HUDEP-2 (cell line): ENCODE results near the gene VPS26C.

Source experiments
- DNase-seq, 76 experiments: peaks; one replicate each; lab custom pipeline; 2025; ENCODE audit not compliant: unreplicated experiment in 76 of 76; lab: John Stamatoyannopoulos, UW

VPS26C gene

DNA sequence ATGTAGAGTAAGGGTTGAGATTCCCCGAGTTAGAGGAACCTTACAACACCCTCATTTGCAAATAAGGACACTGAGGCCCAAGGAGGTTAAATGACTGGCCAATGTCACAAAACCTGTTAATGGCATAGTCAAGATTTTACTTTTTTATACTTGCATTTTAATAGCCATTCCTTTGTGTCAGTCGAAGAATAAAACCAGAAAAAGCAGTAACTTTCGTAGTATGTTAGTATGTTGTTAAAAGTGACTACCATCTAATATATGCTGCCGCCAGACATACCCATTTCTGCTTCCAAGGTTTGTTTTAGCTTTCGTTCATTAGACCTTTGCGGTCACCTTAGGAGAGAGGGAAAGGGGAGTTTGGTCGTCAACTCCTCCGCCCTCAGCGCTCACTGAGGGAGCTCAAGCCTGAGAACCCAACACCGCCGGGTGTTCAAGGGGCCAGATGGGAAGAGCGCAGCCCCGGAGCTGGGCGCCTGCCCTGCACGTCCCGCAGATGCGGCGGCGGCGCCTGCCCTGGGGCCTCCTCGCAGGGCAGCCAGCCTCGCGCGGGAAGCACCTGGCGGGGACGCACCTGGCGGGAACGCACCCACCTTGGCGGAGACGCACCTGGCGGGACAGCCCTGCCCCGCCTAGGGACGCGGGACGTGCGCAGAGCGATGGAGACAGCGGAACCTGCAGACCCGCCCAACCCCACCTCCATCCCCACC is 466 bp downstream of the VPS26C start:
- DNase-seq = peak in 30 of 76 experiments; percentile 18 to 79 (median 48)

DNA sequence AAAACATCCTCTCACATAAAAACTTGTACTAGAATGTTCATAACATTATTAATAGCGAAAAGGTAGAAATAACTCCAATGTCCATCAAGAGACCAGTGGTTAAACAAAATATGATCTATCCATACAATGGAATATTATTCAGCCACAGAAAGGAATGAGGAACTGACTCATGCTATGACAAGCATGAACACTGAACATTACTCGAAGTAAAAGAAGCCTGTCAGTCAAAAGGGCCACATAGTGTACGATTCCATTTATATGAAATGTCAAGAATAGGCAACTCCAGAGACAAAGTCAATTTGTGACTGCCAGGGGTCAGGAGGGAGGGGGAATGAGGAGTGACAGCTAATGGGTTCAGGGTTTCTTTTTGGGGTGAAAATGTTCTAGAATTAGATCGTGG is 2.3 kb downstream of the VPS26C start:
- DNase-seq = peak in 1 of 76 experiments; percentile 20

DNA sequence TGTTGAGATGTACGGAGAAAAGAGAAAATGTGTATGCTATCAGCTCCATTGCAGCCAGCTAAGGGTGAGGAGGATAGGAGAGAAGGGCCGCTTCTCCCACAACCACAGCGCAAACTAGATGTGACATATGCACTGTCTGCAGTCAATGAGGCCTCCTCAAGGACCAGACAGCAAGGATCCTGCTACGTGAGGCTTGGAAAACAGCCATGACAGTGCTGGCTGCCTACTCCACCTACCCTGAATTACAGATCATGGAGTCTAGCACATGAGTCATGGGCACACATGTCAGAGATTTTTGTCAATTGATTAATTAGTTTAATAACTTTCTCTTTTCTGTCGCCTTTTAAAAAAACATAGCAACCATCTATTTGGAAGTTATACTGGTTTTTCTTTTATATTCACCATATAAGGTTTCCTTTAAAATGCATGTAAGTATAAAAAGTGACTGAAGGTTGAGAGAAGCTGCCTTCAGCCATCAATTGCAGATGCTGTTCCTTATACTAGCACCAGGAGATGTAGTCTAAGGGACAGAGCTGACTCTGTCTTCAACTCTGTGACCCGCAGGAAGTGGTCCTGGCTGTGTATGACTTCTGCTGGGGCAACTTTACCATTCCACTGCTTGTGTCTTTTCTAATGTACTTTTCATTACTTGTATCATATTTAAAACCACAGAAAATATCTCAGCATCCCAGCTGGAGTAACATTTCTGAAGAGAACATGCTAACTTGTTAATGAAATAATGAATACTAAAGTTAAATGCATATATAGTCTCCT is 3.1 kb downstream of the VPS26C start:
- DNase-seq = peak in 23 of 76 experiments; percentile 8 to 59 (median 34)

DNA sequence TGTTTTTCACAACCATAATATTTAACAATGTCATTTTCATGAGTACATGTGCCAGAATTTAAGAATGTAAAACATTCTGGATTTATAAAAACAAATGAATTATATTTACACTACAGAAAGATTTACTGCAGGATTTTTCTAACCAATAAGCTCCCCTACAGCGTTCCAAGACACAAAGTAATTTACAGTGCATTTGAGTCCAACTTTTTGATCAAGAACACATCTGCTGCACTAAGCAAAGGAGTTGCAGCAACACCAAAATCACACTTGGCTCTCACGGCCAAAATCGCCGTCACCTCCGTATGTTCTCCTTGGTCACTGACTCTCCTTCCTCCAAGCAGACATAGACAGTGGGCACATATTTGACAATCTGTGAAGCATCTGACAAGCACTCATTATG is 7.7 kb downstream of the VPS26C start:
- no peak for DNase-seq

DNA sequence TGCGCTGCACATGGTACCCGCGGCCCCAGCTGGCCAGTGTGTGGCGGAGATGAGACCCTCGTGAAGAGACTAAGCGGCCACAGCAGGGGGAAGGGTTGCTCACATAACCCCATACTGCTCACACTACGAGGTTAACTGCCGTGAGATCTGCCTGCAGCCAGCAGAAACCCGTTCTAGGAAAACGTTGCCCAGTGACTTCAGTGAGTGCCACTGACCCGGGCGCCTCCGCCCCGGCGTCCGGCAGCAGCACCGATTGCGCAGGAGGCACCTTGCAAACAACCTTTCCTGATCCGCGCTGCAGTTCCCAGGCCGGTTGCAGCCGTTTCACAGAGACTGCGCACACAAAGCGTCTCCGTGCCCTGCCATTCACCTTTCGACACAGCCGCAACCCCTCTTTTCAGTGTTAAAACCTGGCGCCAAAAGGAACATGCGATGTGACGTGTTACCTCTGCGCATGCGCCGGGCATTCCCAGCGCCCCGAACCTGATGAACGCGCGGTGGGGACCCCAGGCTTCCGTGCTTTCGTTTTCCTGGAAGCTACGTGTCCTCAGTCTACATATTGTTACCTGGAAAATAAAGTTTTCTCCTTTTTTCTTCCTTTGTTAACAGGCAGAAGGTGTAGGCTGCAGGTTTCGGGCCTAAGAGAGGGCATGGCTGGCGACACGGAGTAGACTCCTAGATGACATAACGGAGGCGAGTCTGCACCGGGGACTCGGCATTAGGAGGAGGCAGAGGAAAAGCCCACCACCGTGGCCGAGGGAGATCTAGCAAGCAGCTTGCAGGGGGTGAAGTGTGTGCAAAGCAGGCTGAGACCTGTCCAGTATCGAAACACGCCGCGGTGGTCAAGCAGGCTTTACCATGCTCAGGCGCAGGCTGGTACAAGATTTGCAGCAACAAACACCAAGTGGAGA is 8.9 kb downstream of the VPS26C start:
- peak in 74 of 76 experiments; percentile 36 to 98 (median 76) for DNase-seq

DNA sequence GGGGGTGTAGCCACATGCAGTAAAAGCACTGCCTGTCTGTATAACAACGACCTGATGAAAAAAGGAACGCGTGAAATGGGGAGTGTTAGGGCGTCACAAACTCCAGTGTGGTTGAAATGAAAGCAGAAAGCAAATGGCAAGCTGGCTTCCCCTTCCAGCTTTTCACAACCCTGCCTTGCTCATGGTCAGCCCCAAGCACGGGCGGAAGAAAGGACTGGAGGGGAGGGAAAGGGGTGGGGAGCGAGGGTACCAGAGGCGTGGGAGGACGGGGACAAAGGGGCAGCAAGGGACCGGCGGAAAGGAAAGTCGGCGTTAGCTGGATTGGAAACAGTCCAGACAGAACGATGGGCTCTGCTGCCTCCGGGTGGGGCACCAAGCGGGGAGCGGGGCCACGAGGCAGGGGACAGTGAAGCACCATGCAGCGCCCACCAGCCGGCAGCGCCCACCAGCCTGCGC is 9.6 kb downstream of the VPS26C start:
- DNase-seq = peak in 67 of 76 experiments; percentile 23 to 97 (median 69)

DNA sequence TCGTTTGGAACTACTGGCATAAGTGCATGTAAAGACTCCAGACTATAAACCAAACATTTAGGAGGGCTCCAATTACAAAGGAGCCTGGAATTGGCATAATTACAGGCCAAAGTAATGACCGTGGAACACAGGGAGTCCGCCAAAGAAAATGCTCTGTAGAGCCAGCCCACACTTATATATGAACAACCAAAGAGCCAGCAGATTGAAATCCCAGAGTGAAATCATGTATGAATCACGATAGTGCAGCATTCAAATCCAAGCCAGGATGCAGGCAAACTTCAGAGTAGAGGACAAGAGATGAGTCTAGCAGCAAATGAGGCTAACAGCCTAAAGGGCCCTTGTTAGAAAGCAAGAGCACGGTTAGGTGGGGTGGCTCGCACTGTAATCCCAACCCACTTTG is 13.1 kb downstream of the VPS26C start:
- no peak for DNase-seq

DNA sequence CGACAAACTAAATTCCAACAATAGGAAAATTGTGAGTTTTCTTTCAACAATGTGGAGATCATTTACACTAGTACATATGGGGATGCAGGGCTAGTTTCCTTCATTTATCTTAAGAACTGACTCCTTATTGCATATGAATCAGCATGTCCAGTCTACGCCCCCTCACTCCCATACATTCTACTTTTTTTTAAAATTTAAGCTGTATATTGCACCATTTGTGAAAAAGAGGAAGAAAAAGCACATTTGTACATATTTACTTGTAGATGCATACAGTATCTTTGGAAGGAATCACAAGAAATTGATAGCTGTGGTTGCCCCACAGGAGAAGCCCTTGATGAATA is 15.9 kb downstream of the VPS26C start:
- peak in 1 of 76 experiments; percentile 18 for DNase-seq

DNA sequence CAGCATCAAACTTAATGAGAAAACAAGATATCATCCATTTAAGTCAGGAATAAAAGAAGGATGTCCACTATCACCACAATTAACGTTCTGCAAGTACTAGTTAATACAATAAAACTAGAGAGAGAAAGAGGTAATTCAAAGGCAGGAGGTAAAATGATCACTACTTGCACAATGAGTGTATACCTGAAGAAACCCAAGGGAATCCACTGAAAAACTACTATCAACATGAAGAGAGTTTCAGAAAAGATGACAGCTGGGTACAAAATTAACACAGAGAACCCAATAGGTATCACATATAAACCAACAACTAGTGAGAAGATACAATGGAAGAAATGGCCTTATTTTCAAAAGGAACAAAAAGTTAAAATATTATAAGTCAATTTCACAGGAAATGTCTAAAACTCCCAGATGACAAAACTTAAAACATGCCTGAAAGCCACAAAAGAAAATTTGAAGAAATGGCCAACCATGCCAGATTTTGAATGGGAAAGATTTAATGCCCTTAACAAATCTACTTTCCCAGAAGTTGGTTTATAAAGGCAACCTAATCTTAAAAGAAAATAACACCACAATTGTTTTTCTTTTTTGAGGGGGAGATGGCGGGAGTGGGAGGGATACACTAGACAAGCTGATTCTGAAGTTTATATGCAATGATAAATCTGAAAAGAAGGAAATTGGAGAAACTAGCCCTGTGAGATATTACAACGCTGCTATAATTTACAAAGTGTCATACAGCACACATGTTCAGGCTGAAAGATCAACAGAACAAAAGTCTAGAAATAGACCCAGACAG is 17.8 kb downstream of the VPS26C start:
- DNase-seq = no peak

DNA sequence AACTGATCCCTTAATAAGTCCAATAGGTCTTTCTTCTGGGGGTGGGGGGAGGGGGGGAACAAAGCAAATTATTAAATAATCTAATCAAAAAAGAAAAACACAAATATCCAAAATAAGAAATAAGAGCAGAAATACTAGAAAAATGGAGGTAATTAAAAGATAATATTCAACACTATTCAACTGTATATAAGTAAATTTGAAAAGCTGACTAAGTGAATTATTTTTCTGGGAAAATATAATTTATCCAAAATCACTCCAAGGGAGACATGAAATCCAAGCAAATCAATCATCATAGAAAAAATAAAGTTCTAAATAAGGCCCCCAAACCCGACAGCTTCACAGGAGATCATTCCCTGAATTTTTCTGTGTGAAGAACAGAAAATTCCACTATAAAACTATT is 18.8 kb downstream of the VPS26C start:
- DNase-seq = no peak

DNA sequence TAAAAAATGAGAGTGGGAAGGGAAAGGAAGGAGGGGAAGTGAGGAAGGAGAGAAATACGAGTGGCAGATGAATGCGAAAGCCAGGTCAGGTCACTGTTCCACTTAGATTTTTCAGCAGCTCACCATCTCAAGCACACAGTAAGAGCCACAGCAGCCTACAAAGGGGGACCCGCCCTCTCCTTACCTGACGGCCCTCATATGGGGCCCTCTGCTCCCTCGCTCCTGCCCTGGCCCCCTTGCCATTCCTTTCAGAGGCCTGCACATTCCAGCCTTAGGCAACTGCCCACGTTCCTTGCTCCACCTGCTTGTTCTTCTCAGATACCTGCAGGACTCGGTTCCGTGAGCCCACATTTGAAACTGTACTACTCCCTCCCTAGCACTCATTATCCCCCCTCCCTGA is 22.0 kb downstream of the VPS26C start:
- DNase-seq = no peak

DNA sequence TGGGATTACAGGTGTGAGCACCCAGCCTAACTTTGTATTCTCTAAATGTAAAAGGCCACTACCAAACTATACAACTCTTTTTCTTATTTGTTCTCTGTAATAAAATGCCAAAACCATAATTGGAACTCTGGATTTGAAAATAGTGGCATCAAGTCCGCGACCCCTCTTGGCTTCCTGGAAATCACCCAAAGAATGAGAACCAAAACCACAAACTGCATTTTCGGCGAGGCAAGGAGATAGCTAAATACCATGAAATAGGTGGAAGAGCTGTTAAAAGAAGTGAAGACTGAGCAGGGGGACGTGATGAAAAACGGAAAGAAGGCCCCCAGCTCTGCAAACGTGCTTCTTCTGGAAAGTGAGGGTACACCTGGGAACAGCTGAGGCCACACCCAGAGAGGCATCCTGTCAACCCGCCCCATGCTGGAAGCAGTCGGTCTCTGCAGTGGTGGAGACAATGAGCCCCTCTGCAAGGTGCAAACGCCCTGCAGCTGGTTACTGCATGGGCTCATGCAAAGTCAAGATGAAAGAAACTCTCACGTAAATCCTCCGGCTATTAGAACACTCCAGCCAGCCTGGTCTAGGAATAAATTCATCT is 22.5 kb downstream of the VPS26C start:
- DNase-seq = no peak

DNA sequence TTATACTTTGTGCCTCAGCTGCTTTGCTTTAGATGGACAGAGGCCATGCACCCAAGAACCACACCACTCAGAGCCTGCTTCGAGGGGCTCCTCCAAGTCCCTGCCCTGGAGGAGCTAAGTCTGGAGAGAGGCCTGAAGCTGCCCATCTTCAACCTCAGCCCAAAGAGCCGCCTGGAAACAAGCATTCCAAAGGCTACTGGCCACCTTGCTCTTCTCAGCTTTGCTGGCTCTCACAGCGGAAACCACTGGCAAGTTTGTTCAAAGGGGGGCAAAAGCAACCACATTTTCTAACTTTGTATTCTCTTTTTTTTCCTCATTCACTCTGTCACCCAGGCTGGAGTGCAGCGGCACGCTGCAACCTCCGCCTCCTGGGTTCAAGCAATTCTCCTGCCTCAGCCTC is 23.2 kb downstream of the VPS26C start:
- DNase-seq = no peak

DNA sequence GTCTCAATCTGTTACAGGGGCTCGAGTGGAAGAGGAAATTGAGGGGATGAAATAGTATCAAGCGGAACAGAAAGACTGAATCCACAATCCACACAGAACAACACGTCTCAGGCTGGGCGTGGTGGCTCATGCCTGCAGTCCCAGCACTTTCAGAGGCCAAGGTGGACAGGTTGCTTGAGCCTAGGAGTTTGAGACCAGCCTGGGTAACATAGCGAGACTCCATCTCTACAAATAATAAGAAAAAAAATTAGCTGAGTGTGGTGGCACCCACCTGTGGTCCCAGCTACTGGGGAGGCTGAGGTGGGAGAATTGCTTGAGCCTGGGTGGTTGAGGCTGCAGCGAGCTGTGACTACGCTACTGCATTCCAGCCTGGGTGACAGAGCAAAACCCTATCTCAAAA is 25.7 kb downstream of the VPS26C start:
- DNase-seq = no peak

DNA sequence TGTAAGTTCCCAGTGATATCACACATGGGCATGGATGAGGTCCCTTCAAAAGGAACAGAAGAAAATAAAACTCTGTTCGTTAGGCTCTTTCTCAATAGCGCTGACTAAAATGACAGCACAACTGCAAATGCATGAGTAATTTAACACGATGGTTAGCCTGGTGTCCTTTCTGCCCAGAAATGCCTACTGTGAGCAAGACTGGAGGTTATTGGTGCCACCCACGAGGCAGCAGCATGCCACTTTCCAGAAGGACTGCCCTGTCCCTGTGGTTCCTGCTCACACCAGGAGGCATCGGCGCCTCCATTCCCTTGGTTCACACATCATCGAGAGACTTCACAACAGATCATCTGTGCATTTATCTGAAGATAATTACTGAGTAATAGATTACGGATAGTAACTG is 26.2 kb downstream of the VPS26C start:
- no peak for DNase-seq

DNA sequence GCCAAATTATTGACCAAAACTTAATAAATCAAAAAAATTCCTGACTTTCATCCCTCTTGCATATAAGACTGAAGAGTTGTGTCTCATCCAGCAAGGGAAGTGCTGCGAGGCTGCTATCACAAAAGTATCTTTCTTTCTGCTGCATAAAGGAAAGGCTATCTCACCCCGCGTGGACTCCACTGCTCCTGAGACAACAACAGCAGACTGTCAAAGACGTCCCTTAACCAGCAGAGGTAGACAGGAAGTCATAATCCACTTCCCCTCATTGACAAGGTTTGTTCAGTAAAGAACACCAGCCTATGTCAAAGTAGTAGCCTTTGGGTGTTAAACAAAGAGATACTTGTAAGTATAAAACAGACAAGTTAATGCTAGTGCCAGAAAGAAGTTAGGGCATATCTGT is 29.4 kb downstream of the VPS26C start:
- no peak for DNase-seq

DNA sequence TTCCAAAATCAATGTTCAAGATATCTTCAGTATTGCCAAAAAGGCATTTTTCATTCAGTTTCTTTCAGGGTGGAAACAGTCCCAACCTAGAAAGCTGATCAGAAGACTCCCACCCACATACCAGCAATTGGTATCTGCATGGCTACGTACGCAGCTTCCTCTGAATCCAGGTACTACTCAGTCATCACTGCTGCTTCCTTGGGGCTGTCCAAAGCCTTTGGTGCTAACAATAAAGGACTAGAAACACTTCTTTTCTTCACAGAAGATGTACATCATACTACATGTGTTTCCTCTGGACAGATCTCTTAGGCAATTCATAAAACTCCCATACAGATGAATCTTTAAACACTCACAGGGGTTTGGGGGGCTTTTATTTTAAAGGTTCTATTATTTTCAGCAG is 29.8 kb downstream of the VPS26C start:
- no peak for DNase-seq

DNA sequence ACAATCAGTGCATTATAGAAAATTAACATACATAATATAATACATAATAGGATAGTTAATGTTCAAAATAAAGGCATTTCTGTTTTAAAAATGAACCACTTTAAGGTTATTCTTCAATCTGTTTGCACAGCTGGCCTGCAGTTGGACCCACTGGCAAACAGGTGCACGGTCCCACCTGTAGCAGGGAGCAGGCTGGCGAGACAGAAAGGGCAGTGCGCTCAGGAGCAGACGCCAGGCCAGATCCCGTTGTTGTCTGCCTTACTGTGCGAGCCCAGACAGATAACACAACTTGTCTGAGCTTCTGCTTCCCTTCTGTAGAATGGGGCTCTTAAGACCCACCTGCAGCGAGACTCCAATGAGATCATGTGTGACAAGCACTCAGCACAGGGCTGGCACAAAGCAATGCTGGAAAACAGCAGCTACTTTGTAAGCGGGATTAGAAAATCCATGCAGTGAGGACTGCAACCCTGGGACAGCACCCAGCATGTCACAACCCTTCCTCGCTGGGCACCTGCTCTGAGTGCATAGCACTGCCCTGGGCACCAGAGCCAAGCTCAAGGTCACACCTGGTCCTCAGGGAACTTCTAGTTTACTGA is 33.5 kb downstream of the VPS26C start:
- no peak for DNase-seq

DNA sequence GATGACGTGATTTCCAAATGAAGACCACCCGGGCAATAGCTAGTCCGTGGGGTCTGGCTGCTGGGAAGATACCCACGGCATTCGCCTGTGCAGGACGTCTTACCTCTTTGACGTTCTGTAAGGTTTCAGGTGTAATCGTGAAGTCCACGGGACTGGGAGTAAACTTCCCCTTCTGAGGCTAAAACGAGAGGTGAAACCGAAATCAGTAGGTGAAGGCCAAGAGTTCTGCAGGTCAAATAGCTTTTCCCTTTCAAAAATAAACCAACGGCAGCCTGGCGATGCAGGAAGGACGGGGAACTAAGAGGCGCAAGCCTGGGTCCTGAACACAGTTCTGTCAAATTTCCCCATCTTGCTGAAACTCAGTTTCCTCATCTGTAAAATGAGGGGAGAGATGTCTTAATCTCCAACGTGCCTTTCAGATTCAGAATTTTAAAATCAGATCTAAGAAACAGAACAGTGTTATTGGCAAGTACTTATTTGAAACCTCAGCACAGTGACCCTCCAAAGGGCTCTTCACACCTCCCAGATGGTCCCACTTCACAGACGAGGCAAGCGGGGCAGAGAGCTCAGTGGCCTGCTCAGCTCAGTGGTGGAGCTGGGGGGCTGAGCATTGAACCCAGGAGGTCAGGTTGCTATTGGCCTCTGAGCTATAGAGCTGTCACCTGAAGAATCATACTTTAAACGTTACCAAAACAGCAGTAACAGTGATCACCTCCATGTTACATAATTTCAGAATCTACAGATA is 34.7 kb downstream of the VPS26C start:
- no peak for DNase-seq
